Right lung (tissue), 5 donors: ENCODE data around the gene TXNRD2. TPM values are rescaled to one million over a fixed set of nuclear protein-coding genes. Genes with fewer than 3 reads are reported as not detected.
"Not testable (repeated sequence)": the region's sequence is repeated elsewhere in the genome, so short reads cannot be mapped to it uniquely, and the experiment has no call there.

Experiments used
- DNase-seq, 2 donors: peaks; one replicate each; pipeline ENCODE4 v3.0.0-alpha.2; 2013
- polyA plus RNA-seq, 5 donors: library from polyadenylated mRNA; unstranded; fragments of 120-200 nt; gene quantifications; one replicate each; pipeline versions ENCODE4 v1.2.1 to v1.2.3, GENCODE V29; 2013; ENCODE audit warnings: inconsistent platforms in 1 of 5, low replicate concordance in 1 of 5; ENCODE audit not compliant: insufficient read length in 5 of 5, insufficient read depth in 1 of 5

Gene TXNRD2
- polyA plus RNA-seq, 5 donors: 15.4 to 21.5 (median 19.1) TPM

- no peak for DNase-seq
These were observed 13.4 kb downstream of the TXNRD2 start for GRCh38 chr22:19928207-19928606.

- DNase-seq: no peak
These were observed 13.9 kb downstream of the TXNRD2 start for GRCh38 chr22:19927696-19928095.

DNA sequence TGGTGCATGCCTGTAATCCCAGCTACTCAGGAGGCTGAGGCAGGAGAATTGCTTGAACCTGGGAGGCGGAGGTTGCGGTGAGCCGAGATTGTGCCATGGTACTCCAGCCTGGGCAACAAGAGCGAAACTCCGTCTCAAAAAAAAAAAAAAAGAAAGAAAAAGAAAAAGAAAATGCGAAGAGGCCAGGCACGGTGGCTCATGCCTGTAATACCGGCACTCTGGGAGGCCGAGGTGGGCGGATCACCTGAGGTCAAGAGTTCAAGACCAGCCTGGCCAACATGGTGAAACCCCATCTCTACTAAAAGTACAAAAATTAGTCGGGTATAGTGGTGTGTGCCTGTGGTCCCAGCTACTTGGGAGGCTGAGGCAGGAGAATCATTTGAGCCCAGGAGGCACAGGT is 15.6 kb downstream of the TXNRD2 start:
- DNase-seq: not testable (repeated sequence)

GRCh38 chr22:19923914-19924513 is 17.6 kb downstream of the TXNRD2 start:
- DNase-seq: no peak

DNA sequence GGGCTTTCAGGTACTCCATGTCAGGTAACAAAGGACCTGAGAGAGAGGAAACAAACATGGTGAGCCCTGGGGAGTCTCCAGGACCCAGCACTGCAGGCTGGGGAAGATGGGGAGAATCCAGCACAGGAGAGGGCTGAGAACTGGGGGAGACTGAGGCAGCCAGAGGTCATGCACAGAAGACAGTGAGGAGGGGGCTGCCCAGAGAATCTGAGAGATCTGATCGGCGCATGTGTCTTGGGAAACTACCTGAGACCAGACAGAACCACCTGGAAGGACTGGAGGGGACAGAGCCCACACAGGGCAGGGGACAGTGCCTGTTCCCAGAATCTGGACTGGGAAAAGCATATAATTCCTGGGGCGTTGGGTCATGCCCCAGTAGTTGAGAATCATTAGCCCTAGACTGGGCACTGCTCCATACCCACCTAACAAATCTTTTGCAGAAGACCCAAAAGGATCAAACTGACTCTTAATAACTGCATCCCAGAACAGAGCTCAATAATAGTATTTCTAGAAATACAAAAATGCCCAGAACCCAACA is 20.0 kb downstream of the TXNRD2 start:
- DNase-seq: no peak

- no peak for DNase-seq
These were observed 21.8 kb downstream of the TXNRD2 start for GRCh38 chr22:19919701-19920363.

GRCh38 chr22:19918332-19919106 is 23.1 kb downstream of the TXNRD2 start:
- DNase-seq: no peak

DNA sequence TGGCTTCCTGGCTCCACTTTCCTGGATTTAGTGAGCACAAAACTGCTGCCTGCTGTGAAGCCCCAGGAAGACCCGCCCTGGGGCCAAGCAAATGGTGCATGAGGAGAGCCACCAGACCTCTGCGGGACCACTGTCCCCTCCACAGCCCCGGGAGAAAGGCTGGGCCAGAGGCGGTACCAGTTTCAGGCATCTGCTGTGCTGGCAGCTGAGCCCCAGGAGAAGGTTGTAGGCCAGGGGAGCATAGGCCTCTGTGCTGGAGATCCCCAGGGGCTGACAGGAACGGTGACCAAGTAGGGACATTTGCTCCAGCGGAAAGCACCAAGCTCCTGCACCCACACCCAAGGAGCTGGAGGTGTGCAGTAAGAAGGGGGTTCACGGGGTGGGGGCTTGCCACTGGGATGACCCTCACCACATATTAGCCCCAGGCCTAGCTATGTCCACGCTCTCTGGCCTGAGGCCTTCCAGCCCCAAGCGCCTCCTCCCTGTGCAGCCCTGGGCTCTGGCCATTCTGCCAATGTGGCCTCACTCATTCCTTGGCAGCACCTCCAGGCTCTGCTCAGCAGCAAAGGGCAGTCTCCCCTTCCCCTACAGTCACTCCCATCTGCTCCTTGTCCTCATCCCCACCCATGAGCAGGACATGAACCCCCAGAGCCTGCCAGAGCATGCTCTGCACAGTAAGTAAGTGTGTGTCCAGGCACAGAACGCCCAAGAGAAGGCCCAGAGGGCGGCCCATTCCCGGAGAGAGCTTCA is 24.1 kb downstream of the TXNRD2 start:
- DNase-seq: no peak

GRCh38 chr22:19916941-19917340 is 24.7 kb downstream of the TXNRD2 start:
- no peak for DNase-seq

GRCh38 chr22:19916006-19916405 is 25.6 kb downstream of the TXNRD2 start:
- no peak for DNase-seq

GRCh38 chr22:19915287-19915954 is 26.2 kb downstream of the TXNRD2 start:
- DNase-seq: no peak

DNA sequence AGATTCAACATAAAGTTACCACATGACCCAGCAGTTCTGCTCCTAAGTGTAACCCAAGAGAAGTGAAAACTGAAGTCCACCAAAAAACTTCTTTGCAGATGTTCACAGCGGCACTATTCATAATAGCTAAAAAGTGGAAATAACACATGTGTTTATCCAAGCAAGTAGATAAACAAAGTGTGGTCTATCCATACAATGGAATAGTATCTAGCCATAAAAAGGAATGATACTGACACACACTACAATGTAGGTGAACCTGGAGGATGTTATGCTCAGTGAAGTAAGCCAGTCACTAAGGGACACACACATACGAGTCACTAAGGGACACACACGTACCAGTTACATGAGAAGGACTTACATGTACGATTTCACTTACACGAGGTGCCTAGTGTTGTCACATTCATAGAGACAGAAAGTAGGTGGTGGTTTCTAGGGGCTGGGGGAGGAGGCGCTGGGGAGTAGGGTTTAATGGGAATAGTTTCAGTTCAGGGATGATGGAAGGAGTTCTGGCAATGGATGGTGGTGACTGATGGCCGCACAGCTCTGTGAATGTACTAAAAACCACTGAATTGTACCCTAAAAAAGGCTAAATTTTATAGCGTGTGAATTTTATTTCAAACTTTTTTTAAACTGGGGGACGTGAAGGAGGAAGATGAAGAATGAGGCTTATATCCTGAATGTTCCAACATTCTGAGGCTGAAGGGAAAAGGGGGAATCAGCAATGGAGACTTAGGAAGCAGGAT is 27.2 kb downstream of the TXNRD2 start:
- DNase-seq: no peak

GRCh38 chr22:19913337-19913936 is 28.2 kb downstream of the TXNRD2 start:
- DNase-seq: no peak

GRCh38 chr22:19912271-19912999 is 29.2 kb downstream of the TXNRD2 start:
- DNase-seq: no peak

GRCh38 chr22:19911540-19912270 is 29.9 kb downstream of the TXNRD2 start:
- DNase-seq: no peak

DNA sequence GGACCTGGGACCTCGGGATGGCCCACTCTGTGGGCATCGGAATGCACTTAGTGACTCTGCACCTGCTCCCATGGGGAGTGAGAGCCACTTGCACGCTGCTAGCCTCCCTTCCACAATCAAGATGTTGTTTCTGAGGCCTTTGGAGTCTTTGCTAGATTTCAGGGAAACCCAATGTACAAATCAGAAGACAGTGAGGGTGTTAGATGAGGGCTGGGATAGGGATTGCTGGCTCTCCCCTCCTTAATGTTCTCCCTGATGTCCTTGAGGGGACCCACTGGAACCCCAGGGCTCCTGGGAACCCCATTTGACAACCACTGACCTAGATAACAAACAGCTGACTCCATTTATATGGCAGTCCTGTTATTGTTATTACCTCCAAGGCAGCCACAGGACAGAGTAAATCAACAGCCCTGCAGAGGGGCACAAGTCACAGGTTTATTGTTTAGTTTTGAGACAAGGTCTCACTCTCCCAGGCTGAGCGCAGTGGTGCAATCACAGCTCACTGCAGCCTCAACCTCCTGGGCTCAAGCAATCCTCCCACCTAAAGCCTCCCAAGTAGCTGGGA is 31.4 kb downstream of the TXNRD2 start:
- no peak for DNase-seq

DNA sequence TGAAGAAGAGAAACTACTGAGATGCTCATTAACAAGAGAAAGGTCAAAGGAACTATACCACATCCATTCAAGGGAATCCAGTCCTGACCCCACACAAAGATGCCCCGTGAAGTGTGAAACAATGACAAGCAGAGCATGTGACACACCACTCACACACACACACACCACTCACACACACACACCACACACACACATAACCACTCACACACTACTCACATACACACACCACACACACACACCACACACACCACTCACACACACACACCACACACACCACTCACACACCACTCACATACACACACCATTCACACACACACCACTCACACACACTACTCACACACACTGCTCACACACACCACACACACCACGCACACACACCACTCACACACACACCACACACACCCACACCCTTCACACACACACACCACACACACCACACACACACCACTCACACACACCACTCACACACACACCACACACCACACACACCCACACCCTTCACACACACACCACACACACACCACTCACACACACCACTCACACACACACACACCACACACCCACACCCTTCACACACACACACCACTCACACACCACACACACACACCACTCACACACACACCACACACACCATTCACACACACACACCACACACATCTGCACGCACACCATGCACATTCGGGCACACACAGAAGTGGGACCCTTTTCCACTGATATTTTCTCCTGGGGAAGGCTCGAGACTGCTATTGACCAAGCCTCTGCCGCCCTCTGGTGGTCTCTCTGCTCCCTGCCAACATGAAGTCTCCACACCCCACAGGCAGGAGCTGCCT is 32.1 kb downstream of the TXNRD2 start:
- peak; percentile 62 to 79 for DNase-seq
